Endothelial cell of umbilical vein (primary cell): ENCODE measurements around the gene DIP2B. TPM values are rescaled to one million over a fixed set of nuclear protein-coding genes. Genes with fewer than 3 reads are reported as not detected.
"Not testable (repeated sequence)": the region's sequence is repeated elsewhere in the genome, so short reads cannot be mapped to it uniquely, and the experiment has no call there.

Experiments
- BruUV-seq: library from RNA; stranded (reverse); fragments of 400-500 nt; replicated peaks from 2 replicates; lab custom pipeline; 2021; lab: Mats Ljungman, UMichigan
- CTCF ChIA-PET: fragments of 300-600, 350-600 bp; sonication (Branson Sonifier 250); formaldehyde crosslinking; loops from one replicate; lab custom pipeline; 2021; ENCODE audit warnings: antibody characterized with exemption, inconsistent platforms; lab: Charles Lee
- POLR2A ChIA-PET: fragments of 300-600, 350-600 bp; sonication (Branson Sonifier 250); formaldehyde crosslinking; loops from one replicate; lab custom pipeline; 2021; ENCODE audit warnings: antibody characterized with exemption, inconsistent platforms; lab: Charles Lee
- DNase-seq: peaks from one replicate; pipeline ENCODE4 v3.0.0-alpha.2; 2011; ENCODE audit warnings: low read depth, low spot score
- FAIRE-seq: peaks from 2 replicates; lab custom pipeline; 2011; peaks lifted over from hg19 to GRCh38; lab: Jason Lieb, UNC
- H2AFZ ChIP-seq: 2 replicates; pipeline ENCODE4 v1.6.0; 2012; ENCODE audit warnings: low read depth, low read length, control low read depth, inconsistent platforms
- H3K27ac ChIP-seq: 2 replicates; pipeline ENCODE4 v1.5.1; 2011; ENCODE audit warnings: low read depth, mild to moderate bottlenecking, control low read depth, low read length, moderate library complexity; ENCODE audit not compliant: insufficient read depth
- H3K27me3 ChIP-seq, 2 experiments: 2 replicates each; pipeline versions ENCODE4 v1.6.0 to v1.6.1; 2011; ENCODE audit warnings: low read length in 2 of 2, mixed read lengths in 1 of 2; ENCODE audit not compliant: control insufficient read depth in 2 of 2, insufficient read depth in 2 of 2
- H3K36me3 ChIP-seq, 2 experiments: 2 replicates in 1 of 2; 3 replicates in 1 of 2; pipeline ENCODE4 v1.5.1; 2011; ENCODE audit warnings: low read length in 2 of 2, mild to moderate bottlenecking in 1 of 2, moderate library complexity in 1 of 2; ENCODE audit not compliant: control insufficient read depth in 2 of 2, insufficient read depth in 2 of 2; ENCODE audit errors: extremely low read depth in 1 of 2
- H3K4me1 ChIP-seq: 3 replicates; pipeline ENCODE4 v1.5.1; 2011; ENCODE audit warnings: mild to moderate bottlenecking, low read length; ENCODE audit not compliant: control insufficient read depth, insufficient read depth; ENCODE audit errors: extremely low read depth
- H3K4me2 ChIP-seq: 2 replicates; pipeline ENCODE4 v1.6.1; 2011; ENCODE audit warnings: low read length, control low read depth, mixed read lengths; ENCODE audit not compliant: insufficient read depth
- H3K4me3 ChIP-seq, 3 experiments: fragments of 200-600 bp in 1 of 3; sonication (generic), shearing (Covaris generic) in 1 of 3; replicated peaks in 1 of 3; 2 replicates each; pipeline ENCODE4 v1.5.1; 2011 to 2016; ENCODE audit warnings: control low read depth in 3 of 3, low read length in 3 of 3, mild to moderate bottlenecking in 2 of 3, inconsistent platforms in 1 of 3, low read depth in 1 of 3, moderate library complexity in 1 of 3; ENCODE audit not compliant: insufficient read depth in 1 of 3
- H3K79me2 ChIP-seq: 2 replicates; pipeline ENCODE4 v1.6.0; 2012; ENCODE audit warnings: low read length, inconsistent platforms; ENCODE audit not compliant: control insufficient read depth, insufficient read depth
- H3K9ac ChIP-seq: replicated peaks from 2 replicates; pipeline ENCODE3; 2011; ENCODE audit warnings: low read length, control low read depth; ENCODE audit not compliant: insufficient read depth; ENCODE audit errors: extremely low read depth
- H3K9me1 ChIP-seq: replicated peaks from 3 replicates; pipeline ENCODE4 v1.6.0; 2011; ENCODE audit warnings: mild to moderate bottlenecking, low read length; ENCODE audit not compliant: control insufficient read depth, insufficient read depth; ENCODE audit errors: extremely low read depth
- H3K9me3 ChIP-seq: replicated peaks from 2 replicates; pipeline ENCODE4 v1.5.1; 2012; ENCODE audit warnings: low read length, inconsistent platforms; ENCODE audit not compliant: control insufficient read depth, insufficient read depth
- H4K20me1 ChIP-seq: replicated peaks from 2 replicates; pipeline ENCODE3; 2011; ENCODE audit warnings: mild to moderate bottlenecking, low read length; ENCODE audit not compliant: control insufficient read depth, insufficient read depth; ENCODE audit errors: extremely low read depth
- EZH2 ChIP-seq: IDR thresholded peaks from 2 replicates; pipeline ENCODE4 v1.6.1; 2012; ENCODE audit warnings: borderline replicate concordance, low read depth, mild to moderate bottlenecking, moderate library complexity, low read length, inconsistent platforms; ENCODE audit not compliant: severe bottlenecking
- FOS ChIP-seq: IDR thresholded peaks from 2 replicates; pipeline ENCODE4 v1.6.1; 2011; ENCODE audit warnings: mild to moderate bottlenecking, low read length, moderate library complexity, borderline replicate concordance; ENCODE audit not compliant: insufficient read depth
- GATA2 ChIP-seq: IDR thresholded peaks from 2 replicates; pipeline ENCODE4 v1.7.0; 2011; ENCODE audit warnings: low read depth, mild to moderate bottlenecking, moderate library complexity, mixed read lengths, low read length; ENCODE audit not compliant: insufficient read length, insufficient read depth
- JUN ChIP-seq: IDR thresholded peaks from 2 replicates; pipeline ENCODE4 v1.6.1; 2011; ENCODE audit warnings: borderline replicate concordance, low read depth; ENCODE audit not compliant: insufficient read length, insufficient read depth
- MYC ChIP-seq: IDR thresholded peaks from one replicate; pipeline ENCODE4 v1.6.1; 2011; ENCODE audit warnings: mild to moderate bottlenecking, low read depth, low read length
- POLR2A ChIP-seq: IDR thresholded peaks from 2 replicates; pipeline ENCODE4 v1.6.1; 2012; ENCODE audit warnings: low read depth, mild to moderate bottlenecking, control low read depth, low read length
- POLR2AphosphoS5 ChIP-seq: IDR thresholded peaks from 2 replicates; pipeline ENCODE4 v1.6.1; 2012; ENCODE audit warnings: low read depth, mild to moderate bottlenecking, control low read depth, low read length, moderate library complexity; ENCODE audit not compliant: insufficient read depth
- dilution Hi-C: fragments of 300-500 bp; cut with MboI; formaldehyde crosslinking; loops from one replicate; pipeline ENCODE4 v1.15.0; 2019; ENCODE audit warnings: low sequenced_read_pairs; ENCODE audit not compliant: extremely low pct_ligation_motif_present
- intact Hi-C: fragments of 100-400 bp; cut with micrococcal nuclease; formaldehyde crosslinking; loops from one replicate; pipeline ENCODE4 v1.10.0; 2022
- polyA plus RNA-seq, 4 experiments: library from polyadenylated mRNA; depleted of rRNA in 3 of 4; stranded (reverse) in 3 of 4; unstranded in 1 of 4; fragments of >200 nt; gene quantifications; 2 replicates each; pipeline versions ENCODE4 v1.2.1 to v1.2.3, GENCODE V29; 2011 to 2012; ENCODE audit warnings: missing spikeins in 1 of 4
- total RNA-seq: library from RNA; stranded (reverse); gene quantifications from 2 replicates; pipeline ENCODE4 v1.2.3, GENCODE V29; 2021
- TF ChIP-seq, protein P1 (sequence below), 2 donors: IDR thresholded peaks; 1 replicate in 1 of 2; 2 replicates in 1 of 2; pipeline ENCODE4 v1.5.1; 2011; ENCODE audit warnings: low read length in 2 of 2, mild to moderate bottlenecking in 2 of 2, moderate library complexity in 2 of 2, control low read depth in 1 of 2, inconsistent platforms in 1 of 2, low read depth in 1 of 2; ENCODE audit not compliant: insufficient read depth in 1 of 2; ENCODE audit errors: extremely low read depth in 1 of 2
- TF ChIP-seq, protein P2 (sequence below): IDR thresholded peaks from 2 replicates; pipeline ENCODE4 v1.6.1; 2011; ENCODE audit not compliant: insufficient read depth, insufficient read length

Gene DIP2B
- total and polyA plus RNA-seq, 2 donors (not counting 3 experiments of a cell fraction or from before 2014, with no cell fraction given): 14.5 to 28.0 TPM

DNA sequence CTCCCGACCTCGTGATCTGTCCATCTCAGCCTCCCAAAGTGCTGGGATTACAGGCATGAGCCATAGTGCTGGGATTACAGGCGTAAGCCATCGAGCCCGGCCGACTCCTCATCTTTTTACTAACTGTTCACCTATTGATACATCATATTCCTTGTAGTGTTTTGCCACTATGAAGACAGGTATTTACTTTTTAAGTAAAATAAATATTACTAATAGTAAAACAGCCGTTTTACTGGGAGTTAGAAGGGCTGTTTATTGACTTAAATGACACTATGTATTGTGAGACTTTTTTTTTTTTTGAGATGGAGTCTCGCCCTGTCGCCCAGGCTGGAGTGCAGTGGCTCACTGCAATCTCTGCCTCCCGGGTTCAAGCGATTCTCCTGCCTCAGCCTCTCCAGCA, 51.5 kb downstream of the DIP2B start:
- Histone ChIP-seq H3K9me3 (no peaks in the 10 kb centered on the region), H3K9ac (no peak overlapping the region), H3K4me2 (no peak overlapping the region), H3K4me3 (no peak overlapping the region), H3K79me2 (peaks cover 13% of the 10 kb centered on the region), H3K36me3 (no peaks in the 10 kb centered on the region), H2AFZ (no peak overlapping the region), H3K4me1 (no peaks in the 10 kb centered on the region), H3K9me1 (no peaks in the 10 kb centered on the region), H3K27me3 (no peaks in the 10 kb centered on the region), H4K20me1 (no peaks in the 10 kb centered on the region), H3K27ac (no peak overlapping the region)
- intact Hi-C loops: no loop called here
- DNase-seq (no peak), FAIRE-seq (no peak)
- dilution Hi-C loops: no loop called here
- TF ChIP-seq GATA2 (no peak), POLR2A (no peak), MYC (no peak), FOS (no peak), EZH2 (no peak), POLR2AphosphoS5 (no peak), JUN (no peak)
- TF ChIP-seq, protein P1, sequence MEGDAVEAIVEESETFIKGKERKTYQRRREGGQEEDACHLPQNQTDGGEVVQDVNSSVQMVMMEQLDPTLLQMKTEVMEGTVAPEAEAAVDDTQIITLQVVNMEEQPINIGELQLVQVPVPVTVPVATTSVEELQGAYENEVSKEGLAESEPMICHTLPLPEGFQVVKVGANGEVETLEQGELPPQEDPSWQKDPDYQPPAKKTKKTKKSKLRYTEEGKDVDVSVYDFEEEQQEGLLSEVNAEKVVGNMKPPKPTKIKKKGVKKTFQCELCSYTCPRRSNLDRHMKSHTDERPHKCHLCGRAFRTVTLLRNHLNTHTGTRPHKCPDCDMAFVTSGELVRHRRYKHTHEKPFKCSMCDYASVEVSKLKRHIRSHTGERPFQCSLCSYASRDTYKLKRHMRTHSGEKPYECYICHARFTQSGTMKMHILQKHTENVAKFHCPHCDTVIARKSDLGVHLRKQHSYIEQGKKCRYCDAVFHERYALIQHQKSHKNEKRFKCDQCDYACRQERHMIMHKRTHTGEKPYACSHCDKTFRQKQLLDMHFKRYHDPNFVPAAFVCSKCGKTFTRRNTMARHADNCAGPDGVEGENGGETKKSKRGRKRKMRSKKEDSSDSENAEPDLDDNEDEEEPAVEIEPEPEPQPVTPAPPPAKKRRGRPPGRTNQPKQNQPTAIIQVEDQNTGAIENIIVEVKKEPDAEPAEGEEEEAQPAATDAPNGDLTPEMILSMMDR (IDR thresholded peaks at IDR 0.05; ENCODE audit: extremely low read depth in 1 of 2, insufficient read depth in 1 of 2, low read depth in 1 of 2, low read length in 2 of 2): no peak
- TF ChIP-seq, protein P2, sequence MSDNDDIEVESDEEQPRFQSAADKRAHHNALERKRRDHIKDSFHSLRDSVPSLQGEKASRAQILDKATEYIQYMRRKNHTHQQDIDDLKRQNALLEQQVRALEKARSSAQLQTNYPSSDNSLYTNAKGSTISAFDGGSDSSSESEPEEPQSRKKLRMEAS: no peak
- ChIA-PET CTCF (no interaction called here), POLR2A (no interaction called here)
- no TSS peak for BruUV-seq

DNA sequence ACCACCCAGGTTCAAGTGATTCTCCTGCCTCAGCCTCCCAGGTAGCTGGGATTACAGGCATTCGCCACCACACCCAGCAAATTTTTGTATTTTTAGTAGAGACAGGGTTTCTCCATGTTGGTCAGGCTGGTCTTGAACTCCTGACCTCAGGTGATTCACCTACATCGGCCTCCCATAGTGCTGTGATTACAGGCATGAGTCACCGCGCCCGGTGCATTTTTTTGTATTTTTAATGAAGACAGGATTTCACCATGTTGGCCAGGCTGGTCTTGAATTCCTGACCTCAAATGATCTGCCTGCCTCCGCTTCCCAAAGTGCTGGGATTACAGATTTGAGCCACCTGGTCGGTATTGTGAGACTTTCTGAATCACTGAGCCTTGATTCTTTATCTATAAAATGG, 52.0 kb downstream of the DIP2B start:
- H3K27me3 ChIP-seq, DNase-seq, FAIRE-seq, H3K9me1 ChIP-seq, dilution Hi-C loops, H3K27ac ChIP-seq, H3K79me2 ChIP-seq, H3K4me2 ChIP-seq, CTCF ChIA-PET, H4K20me1 ChIP-seq, H3K9me3 ChIP-seq, H2AFZ ChIP-seq, H3K9ac ChIP-seq, H3K4me1 ChIP-seq, H3K36me3 ChIP-seq, H3K4me3 ChIP-seq, intact Hi-C loops, BruUV-seq: not testable (repeated sequence)
- POLR2A ChIA-PET: interaction anchor here (0.7 kb wide), 1 partner anchor 86 kb away, joined by 3 read pairs; no protein-coding TSS in a partner anchor
